Keratinocyte (primary cell): ENCODE results near the gene KSR2. TPM values are rescaled to one million over a fixed set of nuclear protein-coding genes. Genes with fewer than 3 reads are reported as not detected.

Source experiments
- DNase-seq: peaks from one replicate; pipeline ENCODE4 v3.0.0-alpha.2; 2011; ENCODE audit warnings: low read depth, missing footprints, low spot score
- FAIRE-seq: peaks from 2 replicates; lab custom pipeline; 2011; peaks lifted over from hg19 to GRCh38; lab: Jason Lieb, UNC
- H2AFZ ChIP-seq: 2 replicates; pipeline ENCODE4 v1.6.0; 2012; ENCODE audit warnings: low read length, control low read depth, inconsistent platforms; ENCODE audit not compliant: control insufficient read depth
- H3K27ac ChIP-seq: 2 replicates; pipeline ENCODE4 v1.5.1; 2011; ENCODE audit warnings: low read length; ENCODE audit not compliant: control insufficient read depth, insufficient read depth
- H3K27me3 ChIP-seq: 3 replicates; pipeline ENCODE4 v1.6.0; 2011; ENCODE audit warnings: low read length; ENCODE audit not compliant: control insufficient read depth, insufficient read depth; ENCODE audit errors: extremely low read depth
- H3K36me3 ChIP-seq, 2 experiments: 2 replicates in 1 of 2; 3 replicates in 1 of 2; pipeline ENCODE4 v1.5.1; 2011; ENCODE audit warnings: low read length in 2 of 2, mild to moderate bottlenecking in 1 of 2; ENCODE audit not compliant: control insufficient read depth in 2 of 2, insufficient read depth in 2 of 2; ENCODE audit errors: extremely low read depth in 1 of 2
- H3K4me1 ChIP-seq: 3 replicates; pipeline ENCODE4 v1.5.1; 2011; ENCODE audit warnings: low read length; ENCODE audit not compliant: control insufficient read depth, insufficient read depth; ENCODE audit errors: extremely low read depth
- H3K4me2 ChIP-seq: 3 replicates; pipeline ENCODE4 v1.6.0; 2011; ENCODE audit warnings: low read depth, low read length; ENCODE audit not compliant: control insufficient read depth, insufficient read depth; ENCODE audit errors: extremely low read depth
- H3K4me3 ChIP-seq, 3 experiments: fragments of 200-600 bp in 1 of 3; sonication (generic) in 1 of 3; 2 replicates in 2 of 3; 3 replicates in 1 of 3; pipeline ENCODE4 v1.5.1; 2011 to 2016; ENCODE audit warnings: low read length in 3 of 3, mild to moderate bottlenecking in 3 of 3, control low read depth in 2 of 3, inconsistent platforms in 1 of 3, low read depth in 1 of 3, mixed read lengths in 1 of 3, mixed run types in 1 of 3, moderate library complexity in 1 of 3; ENCODE audit not compliant: control insufficient read depth in 2 of 3, insufficient read depth in 2 of 3; ENCODE audit errors: extremely low read depth in 1 of 3
- H3K79me2 ChIP-seq: 2 replicates; pipeline ENCODE4 v1.6.0; 2012; ENCODE audit warnings: low read length; ENCODE audit not compliant: control insufficient read depth, insufficient read depth
- H3K9ac ChIP-seq: 3 replicates; pipeline ENCODE4 v1.6.0; 2011; ENCODE audit warnings: low read length; ENCODE audit not compliant: control insufficient read depth, insufficient read depth; ENCODE audit errors: extremely low read depth
- H3K9me1 ChIP-seq: 3 replicates; pipeline ENCODE4 v1.6.0; 2011; ENCODE audit warnings: low read length; ENCODE audit not compliant: control insufficient read depth, insufficient read depth; ENCODE audit errors: extremely low read depth
- H3K9me3 ChIP-seq: 2 replicates; pipeline ENCODE4 v1.5.1; 2012; ENCODE audit warnings: low read depth, low read length; ENCODE audit not compliant: control insufficient read depth
- H4K20me1 ChIP-seq: 3 replicates; pipeline ENCODE4 v1.6.0; 2011; ENCODE audit warnings: low read length; ENCODE audit not compliant: control insufficient read depth, insufficient read depth; ENCODE audit errors: extremely low read depth
- EZH2 ChIP-seq: IDR thresholded peaks from one replicate; pipeline ENCODE4 v1.6.1; 2012; ENCODE audit warnings: inconsistent platforms, mild to moderate bottlenecking, low read length, moderate library complexity
- dilution Hi-C: fragments of 300-500 bp; cut with MboI; formaldehyde crosslinking; loops from one replicate; pipeline ENCODE4 v1.7.0; 2020; ENCODE audit warnings: low sequenced_read_pairs; ENCODE audit not compliant: extremely low pct_ligation_motif_present
- polyA plus RNA-seq, 5 experiments: library from polyadenylated mRNA; depleted of rRNA in 3 of 5; stranded (reverse) in 3 of 5; stranded (forward) in 1 of 5; unstranded in 1 of 5; fragments of >200 nt; gene quantifications; 1 replicate in 1 of 5; 2 replicates in 3 of 5; 3 replicates in 1 of 5; pipeline versions ENCODE4 v1.2.1 to v1.2.3, GENCODE V29; 2011 to 2012; ENCODE audit warnings: missing spikeins in 2 of 5, low read depth in 1 of 5, low replicate concordance in 1 of 5
- TF ChIP-seq, protein P1 (sequence below), 3 experiments: IDR thresholded peaks in 1 of 3; conservative IDR thresholded peaks in 1 of 3; optimal IDR thresholded peaks in 1 of 3; 2 replicates in 2 of 3; 3 replicates in 1 of 3; pipeline versions ENCODE3 to v1.5.1; 2011; ENCODE audit warnings: low read length in 3 of 3, mild to moderate bottlenecking in 3 of 3, moderate library complexity in 2 of 3, control low read depth in 1 of 3, inconsistent platforms in 1 of 3; ENCODE audit not compliant: insufficient read depth in 2 of 3; ENCODE audit errors: extremely low read depth in 1 of 3

Gene KSR2
- polyA plus RNA-seq, 1 donor (not counting 4 experiments of a cell fraction or from before 2014, with no cell fraction given): 0.01 TPM

DNA sequence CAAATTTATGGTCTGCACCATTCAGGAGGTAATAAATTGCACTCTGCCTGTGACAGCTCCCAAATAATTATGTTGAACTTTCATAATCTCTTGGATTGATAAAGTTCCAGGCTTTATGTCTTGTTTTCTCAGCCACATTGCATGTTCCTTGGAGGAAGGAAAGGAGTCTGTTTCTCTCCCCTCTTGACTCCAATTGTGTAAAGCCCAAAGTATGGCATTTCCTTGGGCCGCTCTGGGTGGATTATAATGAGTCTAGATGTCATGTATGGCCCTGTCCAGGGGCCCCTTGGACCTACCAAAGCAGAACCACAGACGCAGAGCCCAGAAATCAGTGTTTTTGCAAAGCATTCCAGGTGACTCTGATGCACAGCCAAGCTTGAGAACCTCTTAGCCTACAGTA, 160.8 kb downstream of the KSR2 start:
- no peaks in the 10 kb centered on the region for H3K27me3 ChIP-seq
- H3K9ac ChIP-seq: no peak overlapping the region
- H4K20me1 ChIP-seq: no peaks in the 10 kb centered on the region
- H3K4me1 ChIP-seq: no peaks in the 10 kb centered on the region
- no peak overlapping the region for H3K4me2 ChIP-seq
- FAIRE-seq (no peak), DNase-seq (no peak)
- TF ChIP-seq, protein P1, sequence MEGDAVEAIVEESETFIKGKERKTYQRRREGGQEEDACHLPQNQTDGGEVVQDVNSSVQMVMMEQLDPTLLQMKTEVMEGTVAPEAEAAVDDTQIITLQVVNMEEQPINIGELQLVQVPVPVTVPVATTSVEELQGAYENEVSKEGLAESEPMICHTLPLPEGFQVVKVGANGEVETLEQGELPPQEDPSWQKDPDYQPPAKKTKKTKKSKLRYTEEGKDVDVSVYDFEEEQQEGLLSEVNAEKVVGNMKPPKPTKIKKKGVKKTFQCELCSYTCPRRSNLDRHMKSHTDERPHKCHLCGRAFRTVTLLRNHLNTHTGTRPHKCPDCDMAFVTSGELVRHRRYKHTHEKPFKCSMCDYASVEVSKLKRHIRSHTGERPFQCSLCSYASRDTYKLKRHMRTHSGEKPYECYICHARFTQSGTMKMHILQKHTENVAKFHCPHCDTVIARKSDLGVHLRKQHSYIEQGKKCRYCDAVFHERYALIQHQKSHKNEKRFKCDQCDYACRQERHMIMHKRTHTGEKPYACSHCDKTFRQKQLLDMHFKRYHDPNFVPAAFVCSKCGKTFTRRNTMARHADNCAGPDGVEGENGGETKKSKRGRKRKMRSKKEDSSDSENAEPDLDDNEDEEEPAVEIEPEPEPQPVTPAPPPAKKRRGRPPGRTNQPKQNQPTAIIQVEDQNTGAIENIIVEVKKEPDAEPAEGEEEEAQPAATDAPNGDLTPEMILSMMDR (optimal IDR thresholded peaks at IDR 0.05 in 1 of 3, IDR thresholded peaks at IDR 0.05 in 1 of 3, conservative IDR thresholded peaks at IDR 0.05 in 1 of 3; ENCODE audit: extremely low read depth in 1 of 3, insufficient read depth in 2 of 3, low read length in 3 of 3): no peak
- no peak for TF ChIP-seq EZH2
- H3K9me3 ChIP-seq: no peaks in the 10 kb centered on the region
- dilution Hi-C loops: no loop called here
- H3K9me1 ChIP-seq: no peaks in the 10 kb centered on the region
- H3K4me3 ChIP-seq: no peak overlapping the region
- no peaks in the 10 kb centered on the region for H3K79me2 ChIP-seq
- H2AFZ ChIP-seq: no peak overlapping the region
- H3K27ac ChIP-seq: no peak overlapping the region
- H3K36me3 ChIP-seq: no peaks in the 10 kb centered on the region

DNA sequence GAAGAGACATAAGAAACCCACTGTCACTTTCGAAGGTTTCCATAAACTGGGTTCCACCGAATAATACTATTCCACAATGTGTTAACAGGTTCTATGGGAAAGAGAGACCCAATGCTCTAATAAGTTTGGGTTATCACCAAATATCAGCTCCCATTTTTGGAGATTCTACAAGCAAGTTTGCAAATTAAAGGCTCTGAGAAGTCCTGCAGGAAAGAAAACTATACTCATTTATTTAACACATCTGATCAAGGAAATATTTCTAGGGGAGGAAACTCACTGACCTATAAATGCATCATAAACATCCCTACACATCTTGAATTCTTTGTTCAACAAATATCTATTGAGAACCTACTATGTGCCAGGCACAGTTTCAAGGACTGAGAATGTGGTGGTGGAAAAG, 161.4 kb downstream of the KSR2 start:
- dilution Hi-C loops: no loop called here
- no peak overlapping the region for H2AFZ ChIP-seq
- H3K4me1 ChIP-seq: no peaks in the 10 kb centered on the region
- H3K79me2 ChIP-seq: no peaks in the 10 kb centered on the region
- H3K36me3 ChIP-seq: no peaks in the 10 kb centered on the region
- TF ChIP-seq, protein P1 (optimal IDR thresholded peaks at IDR 0.05 in 1 of 3, IDR thresholded peaks at IDR 0.05 in 1 of 3, conservative IDR thresholded peaks at IDR 0.05 in 1 of 3; ENCODE audit: extremely low read depth in 1 of 3, insufficient read depth in 2 of 3, low read length in 3 of 3): no peak
- no peak for TF ChIP-seq EZH2
- FAIRE-seq (no peak), DNase-seq (no peak)
- no peaks in the 10 kb centered on the region for H3K9me1 ChIP-seq
- H3K9me3 ChIP-seq: no peaks in the 10 kb centered on the region
- no peak overlapping the region for H3K9ac ChIP-seq
- H3K27ac ChIP-seq: no peak overlapping the region
- no peak overlapping the region for H3K4me2 ChIP-seq
- no peak overlapping the region for H3K4me3 ChIP-seq
- H3K27me3 ChIP-seq: no peaks in the 10 kb centered on the region
- no peaks in the 10 kb centered on the region for H4K20me1 ChIP-seq
